Liver (tissue), 9 donors: ENCODE results near the gene CCDC136. TPM values are rescaled to one million over a fixed set of nuclear protein-coding genes. Genes with fewer than 3 reads are reported as not detected.

ENCODE experiments used
- DNase-seq: peaks from one replicate; pipeline ENCODE4 v3.0.0-alpha.2; 2017; ENCODE audit warnings: low spot score
- H3K27ac ChIP-seq, 2 donors: one replicate each; pipeline ENCODE4 v1.7.0; 2013; ENCODE audit warnings: inconsistent platforms in 2 of 2, low read length in 2 of 2, control low read depth in 1 of 2, low read depth in 1 of 2, mild to moderate bottlenecking in 1 of 2
- H3K27me3 ChIP-seq, 4 donors: one replicate each; pipeline versions ENCODE4 v1.6.1 to v1.7.0; 2013; ENCODE audit warnings: low read length in 3 of 4, inconsistent platforms in 1 of 4, mild to moderate bottlenecking in 1 of 4, moderate library complexity in 1 of 4; ENCODE audit not compliant: control insufficient read depth in 4 of 4, insufficient read depth in 4 of 4
- H3K36me3 ChIP-seq, 4 donors: one replicate each; pipeline versions ENCODE4 v1.6.1 to v1.7.0; 2013; ENCODE audit warnings: low read length in 3 of 4, mild to moderate bottlenecking in 3 of 4, low read depth in 1 of 4, moderate library complexity in 1 of 4; ENCODE audit not compliant: control insufficient read depth in 4 of 4, insufficient read depth in 3 of 4
- H3K4me1 ChIP-seq, 4 donors: one replicate each; pipeline versions ENCODE4 v1.6.1 to v1.7.0; 2013; ENCODE audit warnings: low read length in 3 of 4, mild to moderate bottlenecking in 3 of 4, moderate library complexity in 1 of 4; ENCODE audit not compliant: control insufficient read depth in 4 of 4, insufficient read depth in 4 of 4
- H3K4me3 ChIP-seq, 3 donors: one replicate each; pipeline versions ENCODE4 v1.6.1 to v1.7.0; 2013; ENCODE audit warnings: low read length in 3 of 3, control low read depth in 1 of 3, low read depth in 1 of 3, mild to moderate bottlenecking in 1 of 3
- H3K9ac ChIP-seq, 2 donors: one replicate each; pipeline ENCODE4 v1.7.0; 2013; ENCODE audit warnings: low read length in 2 of 2, mild to moderate bottlenecking in 2 of 2, moderate library complexity in 2 of 2, control low read depth in 1 of 2, low read depth in 1 of 2
- H3K9me3 ChIP-seq, 4 donors: one replicate each; pipeline versions ENCODE4 v1.6.1 to v1.7.0; 2013; ENCODE audit warnings: low read length in 3 of 4; ENCODE audit not compliant: control insufficient read depth in 4 of 4
- ATF3 ChIP-seq: IDR thresholded peaks from 2 replicates; pipeline ENCODE4 v1.6.1; 2016; ENCODE audit warnings: antibody characterized with exemption
- EGR1 ChIP-seq, 2 donors: IDR thresholded peaks; 2 replicates each; pipeline ENCODE4 v1.6.1; 2016 to 2018; ENCODE audit warnings: antibody characterized with exemption in 2 of 2, low read depth in 2 of 2
- FOXA1 ChIP-seq: IDR thresholded peaks from 2 replicates; pipeline ENCODE4 v1.6.1; 2016; ENCODE audit warnings: antibody characterized with exemption
- FOXA2 ChIP-seq: IDR thresholded peaks from 2 replicates; pipeline ENCODE4 v1.6.1; 2016; ENCODE audit warnings: antibody characterized with exemption
- GABPA ChIP-seq, 2 donors: IDR thresholded peaks in 1 of 2; conservative IDR thresholded peaks in 1 of 2; 2 replicates each; pipeline ENCODE4 v1.6.1; 2016; ENCODE audit warnings: antibody characterized with exemption in 2 of 2, mild to moderate bottlenecking in 1 of 2, moderate library complexity in 1 of 2
- HNF4G ChIP-seq: IDR thresholded peaks from 2 replicates; pipeline ENCODE4 v1.6.1; 2016; ENCODE audit warnings: antibody characterized with exemption
- JUND ChIP-seq, 2 donors: IDR thresholded peaks; 2 replicates each; pipeline ENCODE4 v1.6.1; 2016; ENCODE audit warnings: antibody characterized with exemption in 2 of 2
- MAX ChIP-seq: IDR thresholded peaks from 2 replicates; pipeline ENCODE4 v1.6.1; 2016; ENCODE audit warnings: antibody characterized with exemption
- NR2F2 ChIP-seq: IDR thresholded peaks from 2 replicates; pipeline ENCODE4 v1.6.1; 2016; ENCODE audit warnings: antibody characterized with exemption
- REST ChIP-seq: IDR thresholded peaks from 2 replicates; pipeline ENCODE4 v1.6.1; 2016; ENCODE audit warnings: antibody characterized with exemption, mild to moderate bottlenecking
- RXRA ChIP-seq, 2 donors: IDR thresholded peaks; 2 replicates each; pipeline ENCODE4 v1.6.1; 2017 to 2018; ENCODE audit warnings: antibody characterized with exemption in 2 of 2, mild to moderate bottlenecking in 1 of 2
- SP1 ChIP-seq: IDR thresholded peaks from 2 replicates; pipeline ENCODE4 v1.6.1; 2018; ENCODE audit warnings: antibody characterized with exemption, mild to moderate bottlenecking
- YY1 ChIP-seq: IDR thresholded peaks from 2 replicates; pipeline ENCODE4 v1.6.1; 2016; ENCODE audit warnings: antibody characterized with exemption, mild to moderate bottlenecking
- ZBTB33 ChIP-seq: IDR thresholded peaks from 2 replicates; pipeline ENCODE4 v1.6.1; 2016; ENCODE audit warnings: antibody characterized with exemption
- WGBS: extraction: QIAGEN DNeasy Blood & Tissue Kit; methylation state at CpG from one replicate; pipeline ENCODE4 v1.1.7; 2013; 5-methylcytosine and 5-hydroxymethylcytosine counted together
- polyA plus RNA-seq, 2 donors: library from polyadenylated mRNA; stranded (reverse) in 1 of 2; unstranded in 1 of 2; fragments of 200-250 nt in 1 of 2; fragments of >200 nt in 1 of 2; fragmentation: Nextera tagmentation in 1 of 2; extraction: Ambion mirVana in 1 of 2; gene quantifications; one replicate each; pipeline versions ENCODE4 v1.2.1 to v1.2.3, GENCODE V29; 2013 to 2015
- total RNA-seq, 2 donors: library from RNA; depleted of rRNA; stranded (reverse); fragments of >200 nt; gene quantifications; one replicate each; pipeline ENCODE4 v1.2.3, GENCODE V29; 2014
- donor health status: healthy.
- donor health status: healthy.
- donor health status: healthy.
- donor health status: healthy.
- donor health status: healthy.

The CCDC136 gene
- total and polyA plus RNA-seq, 4 donors, result 0.09 to 0.59 (median 0.22) TPM

- no peaks in the 10 kb centered on the region for H3K9me3 ChIP-seq
- peaks cover 7 to 49% (median 42%) of the 10 kb centered on the region in 4 donors for H3K36me3 ChIP-seq
These were observed 32.5 kb upstream of the CCDC136 start for GRCh38 chr7:128759242-128759641.

GRCh38 chr7:128763541-128763940 is 28.2 kb upstream of the CCDC136 start:
- no peaks in the 10 kb centered on the region for H3K4me1 ChIP-seq
- 88% methylated on average over 3 of the region's 3 CpGs for WGBS
- no peak for DNase-seq
- H3K9ac ChIP-seq, result no peak overlapping the region
- H3K9me3 ChIP-seq, result no peaks in the 10 kb centered on the region
- no peaks in the 10 kb centered on the region for H3K27me3 ChIP-seq
- no peak for TF ChIP-seq SP1
- no peak for TF ChIP-seq YY1
- TF ChIP-seq FOXA1, result no peak
- no peak overlapping the region for H3K27ac ChIP-seq
- peaks cover 8 to 47% (median 38%) of the 10 kb centered on the region in 4 donors for H3K36me3 ChIP-seq
- H3K4me3 ChIP-seq, result no peak overlapping the region

More at GRCh38 chr7:128759242-128759641, 32.5 kb upstream of the CCDC136 start:
- TF ChIP-seq SP1, result no peak
- TF ChIP-seq EGR1 (IDR thresholded peaks at IDR 0.05; ENCODE audit: low read depth in 2 of 2), result no peak
- no peak for TF ChIP-seq HNF4G
- TF ChIP-seq FOXA1, result no peak
- TF ChIP-seq ATF3, result no peak
- no peak for TF ChIP-seq GABPA (IDR thresholded peaks at IDR 0.05 in 1 of 2, conservative IDR thresholded peaks at IDR 0.05 in 1 of 2)
- TF ChIP-seq NR2F2, result no peak
- no peak for TF ChIP-seq JUND (IDR thresholded peaks at IDR 0.05)
- TF ChIP-seq ZBTB33, result no peak
- no peak for TF ChIP-seq FOXA2
- TF ChIP-seq RXRA (IDR thresholded peaks at IDR 0.05), result no peak
- TF ChIP-seq REST, result no peak
- no peak for TF ChIP-seq MAX
- TF ChIP-seq YY1, result no peak
- Histone ChIP-seq H3K27ac (no peak overlapping the region), H3K4me1 (no peaks in the 10 kb centered on the region), H3K27me3 (no peaks in the 10 kb centered on the region), H3K9ac (no peak overlapping the region), H3K4me3 (no peak overlapping the region)
- DNase-seq, result no peak
